Activated CD4-positive, alpha-beta T cell treated with anti-CD3 and anti-CD28 coated beads for 4 hours (primary cell): ENCODE data around the gene CHPT1.
"Not testable (repeated sequence)": the region's sequence is repeated elsewhere in the genome, so short reads cannot be mapped to it uniquely, and the experiment has no call there.

Experiments used
- DNase-seq, 2 donors: peaks; one replicate each; pipeline ENCODE4 v3.0.0-alpha.2; 2020

Gene CHPT1

GRCh38 chr12:101697197-101697929, at the start of gene CHPT1:
Gene CHPT1, plus strand, starts transcription at chr12:101697640. Its CDS starts 222 bp downstream, at chr12:101697862.
- DNase-seq = peak; percentile 48 to 62

DNA sequence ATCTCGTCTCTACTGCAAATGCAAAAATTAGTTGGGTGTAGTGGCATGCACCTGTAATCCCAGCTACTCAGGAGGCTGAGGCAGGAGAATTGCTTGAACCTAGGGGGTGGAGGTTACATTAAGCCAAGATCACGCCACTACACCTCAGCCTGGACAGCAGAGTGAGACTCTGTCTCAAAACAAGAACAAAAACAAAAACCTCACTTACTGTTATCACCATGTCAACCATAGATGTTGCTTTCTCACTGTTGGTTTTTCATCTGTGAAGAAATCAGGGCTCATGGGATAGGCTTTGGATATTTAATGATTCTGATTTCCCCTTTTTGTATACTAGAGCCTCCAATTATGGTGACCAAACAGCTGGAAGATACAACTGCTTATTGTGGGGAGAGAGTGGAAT, 49.7 kb upstream of the CHPT1 start:
- no peak for DNase-seq

- no peak for DNase-seq
Observed at GRCh38 chr12:101648195-101648594, 49.2 kb upstream of the CHPT1 start.

- DNase-seq = no peak
Observed at GRCh38 chr12:101650346-101651117, 46.9 kb upstream of the CHPT1 start.

DNA sequence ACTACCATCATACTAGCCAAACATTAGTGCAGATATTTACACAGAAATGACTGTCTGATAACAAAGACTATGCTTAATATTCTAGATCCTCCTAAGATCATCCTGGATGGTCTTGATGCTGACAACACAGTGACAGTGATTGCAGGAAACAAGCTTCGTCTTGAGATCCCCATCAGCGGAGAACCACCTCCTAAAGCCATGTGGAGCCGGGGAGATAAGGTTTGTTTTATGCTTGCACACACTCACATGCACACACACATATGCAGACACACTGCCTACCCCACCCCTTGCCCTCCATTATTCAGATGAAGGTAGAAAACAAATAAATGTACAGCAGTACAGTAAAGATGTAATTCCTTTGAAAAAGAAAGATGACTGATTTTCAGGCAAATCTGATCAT, 44.4 kb upstream of the CHPT1 start:
- no peak for DNase-seq

- DNase-seq = no peak
Observed at GRCh38 chr12:101653503-101653902, 43.9 kb upstream of the CHPT1 start.

DNA sequence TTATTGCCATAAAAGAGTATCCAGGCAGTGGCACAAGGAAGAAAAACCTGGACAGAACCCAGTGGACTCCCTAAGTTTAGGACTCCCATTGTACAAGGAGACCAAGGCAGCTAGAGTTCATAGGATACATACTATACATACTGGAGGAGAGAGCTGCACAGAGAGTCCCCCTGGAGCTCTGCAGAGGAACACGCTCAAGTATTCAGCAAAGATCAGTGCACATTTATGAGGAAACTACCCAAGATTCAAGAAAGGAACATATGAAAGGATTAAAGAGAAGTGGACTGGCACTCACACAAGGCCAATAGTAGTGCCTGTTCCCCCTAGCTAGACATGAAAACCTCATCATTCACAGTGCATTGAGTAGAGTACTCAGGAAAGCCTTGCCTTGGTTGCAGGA, 43.0 kb upstream of the CHPT1 start:
- DNase-seq = no peak

DNA sequence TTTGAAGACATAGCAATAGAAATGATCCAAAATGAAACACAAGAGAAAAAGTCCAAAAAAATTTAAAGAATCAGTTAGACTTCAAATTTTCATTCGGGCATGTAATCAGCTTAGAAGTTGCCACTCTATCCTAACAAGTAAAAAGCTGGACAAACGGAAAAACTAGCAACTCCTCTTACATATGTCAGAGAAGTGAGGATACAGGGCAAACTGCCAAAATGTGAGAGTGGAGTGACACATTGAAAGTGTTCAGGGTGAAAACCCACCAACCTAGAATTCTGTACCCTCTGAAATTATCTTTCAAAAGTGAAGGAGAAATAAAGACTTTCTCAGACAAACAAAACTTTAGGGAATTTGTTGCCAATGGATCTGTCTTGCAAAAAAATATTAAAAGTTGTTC, 42.0 kb upstream of the CHPT1 start:
- DNase-seq = no peak

- DNase-seq = not testable (repeated sequence)
Observed at GRCh38 chr12:101660662-101661061, 36.8 kb upstream of the CHPT1 start.

GRCh38 chr12:101663298-101663697, 34.1 kb upstream of the CHPT1 start:
- DNase-seq = no peak

DNA sequence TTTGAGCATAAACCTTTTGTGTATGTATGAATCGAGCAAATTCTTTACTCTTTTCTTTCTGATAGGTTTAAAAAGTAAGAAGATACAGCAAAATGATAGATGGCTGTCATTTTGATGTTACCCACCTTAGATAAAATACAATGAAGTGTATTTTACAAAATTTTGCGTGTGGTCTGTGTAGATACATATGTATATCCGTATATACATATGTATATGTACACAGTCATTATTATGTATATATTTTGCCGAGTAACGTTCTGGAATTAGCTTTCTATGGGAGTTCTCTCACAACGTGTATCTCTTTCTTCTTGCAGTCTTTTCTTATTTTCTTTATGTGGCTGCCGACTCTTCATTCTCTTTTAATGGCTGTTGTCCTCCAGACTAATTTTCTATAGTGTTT, 32.4 kb upstream of the CHPT1 start:
- no peak for DNase-seq

DNA sequence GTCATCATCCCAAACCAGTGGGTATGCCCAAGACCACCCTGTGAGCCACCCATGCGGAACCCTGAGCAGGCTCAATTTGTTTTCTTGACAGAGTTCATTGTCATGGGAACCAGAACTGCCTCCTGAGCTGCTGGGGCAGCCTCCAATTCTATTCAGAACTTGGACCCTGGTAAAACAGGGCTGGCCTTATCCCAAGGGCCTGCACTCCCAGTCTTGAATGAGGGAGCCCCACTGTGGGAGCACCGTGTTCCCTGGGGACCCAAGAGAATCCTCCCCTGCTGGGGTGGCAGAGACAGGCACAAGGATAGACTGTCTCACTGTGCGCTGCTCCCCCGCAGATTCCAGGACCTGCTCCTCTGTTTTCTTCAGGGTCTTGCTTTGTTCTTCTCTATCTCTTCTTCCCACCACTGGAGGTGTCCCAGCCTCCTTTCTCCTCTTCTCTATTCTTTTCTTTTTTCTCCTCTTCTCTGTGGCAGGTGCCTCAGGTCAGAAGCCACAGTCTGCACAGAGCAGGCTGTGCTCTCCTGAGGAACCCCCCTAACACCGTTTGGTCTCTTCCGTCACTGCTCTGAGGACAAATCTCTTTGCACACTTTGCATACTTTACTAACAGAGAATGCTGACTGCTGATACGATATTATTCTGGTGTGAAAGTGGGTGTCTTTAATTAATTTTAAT, 31.2 kb upstream of the CHPT1 start:
- DNase-seq = no peak

- DNase-seq = no peak
Observed at GRCh38 chr12:101667591-101667990, 29.8 kb upstream of the CHPT1 start.

DNA sequence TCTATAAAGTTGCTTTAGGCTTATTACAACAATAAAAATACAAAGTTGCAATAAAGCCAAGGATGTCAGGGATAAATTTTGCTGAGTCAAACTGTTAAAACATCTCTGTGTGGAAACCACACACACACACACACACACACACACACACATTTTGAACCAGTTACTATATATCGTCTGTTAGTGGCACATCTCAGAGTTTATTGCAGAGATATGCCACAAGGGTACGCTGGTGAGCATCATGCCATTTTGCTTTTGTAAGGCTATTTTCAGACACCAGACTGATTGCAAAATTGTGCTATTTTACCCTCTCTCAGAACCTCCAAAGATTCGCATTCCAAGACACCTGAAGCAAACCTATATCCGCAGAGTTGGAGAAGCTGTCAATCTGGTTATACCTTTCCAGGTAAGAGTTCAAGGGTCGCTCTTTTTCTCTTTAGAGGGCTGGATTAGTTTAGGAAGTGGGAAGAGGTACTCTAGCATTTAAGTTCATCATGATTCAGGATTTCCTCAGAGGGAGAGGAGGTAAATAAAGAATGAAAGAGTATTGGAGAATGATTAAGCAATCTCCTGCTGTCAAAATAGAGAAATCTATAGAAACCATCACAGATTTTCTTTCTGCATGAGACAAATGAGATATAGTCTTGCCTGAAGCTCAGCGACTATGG, 27.3 kb upstream of the CHPT1 start:
- DNase-seq = peak; percentile 1 to 10

- DNase-seq = peak; percentile 2 to 3
Observed at GRCh38 chr12:101671157-101671791, 26.2 kb upstream of the CHPT1 start.

DNA sequence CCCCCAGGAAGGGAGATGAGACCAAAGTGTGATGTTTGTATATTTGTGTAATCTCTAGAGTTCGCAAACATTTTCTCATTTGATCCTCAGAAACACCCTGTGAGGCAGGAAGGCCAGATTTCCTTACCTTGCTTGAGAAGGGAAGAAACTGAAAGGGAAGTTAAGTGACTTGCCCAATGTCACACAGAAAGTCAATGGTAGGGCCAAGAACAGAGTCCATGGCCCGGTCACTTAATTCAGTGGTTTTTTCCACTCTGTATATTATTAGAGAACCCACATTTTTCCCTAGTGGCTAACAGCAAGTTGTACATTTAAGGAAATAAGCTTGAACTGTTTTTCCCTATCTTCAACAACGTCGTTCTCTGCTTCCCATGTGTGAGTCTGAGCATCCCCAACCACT, 25.6 kb upstream of the CHPT1 start:
- no peak for DNase-seq

DNA sequence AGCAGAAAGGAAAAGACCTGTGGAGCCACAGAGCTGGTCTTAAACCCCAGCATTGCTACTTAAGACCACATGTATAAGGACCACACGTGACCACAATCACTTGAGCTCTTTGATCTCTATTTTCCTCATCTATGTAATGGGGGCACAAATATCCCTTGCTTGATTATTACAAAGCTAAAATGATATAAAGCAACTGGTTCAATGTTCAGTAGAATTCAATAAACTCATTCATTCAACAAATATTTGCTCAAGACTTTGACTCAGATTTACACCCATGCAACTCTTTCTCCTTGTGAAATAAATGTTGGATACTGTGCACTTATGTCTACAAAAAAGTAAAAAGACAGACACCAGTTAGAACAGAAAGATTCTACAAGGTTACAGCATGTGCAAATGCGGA, 21.9 kb upstream of the CHPT1 start:
- DNase-seq = no peak

GRCh38 chr12:101676497-101676896, 20.9 kb upstream of the CHPT1 start:
- DNase-seq = not testable (repeated sequence)

GRCh38 chr12:101678081-101678480, 19.4 kb upstream of the CHPT1 start:
- DNase-seq = no peak

DNA sequence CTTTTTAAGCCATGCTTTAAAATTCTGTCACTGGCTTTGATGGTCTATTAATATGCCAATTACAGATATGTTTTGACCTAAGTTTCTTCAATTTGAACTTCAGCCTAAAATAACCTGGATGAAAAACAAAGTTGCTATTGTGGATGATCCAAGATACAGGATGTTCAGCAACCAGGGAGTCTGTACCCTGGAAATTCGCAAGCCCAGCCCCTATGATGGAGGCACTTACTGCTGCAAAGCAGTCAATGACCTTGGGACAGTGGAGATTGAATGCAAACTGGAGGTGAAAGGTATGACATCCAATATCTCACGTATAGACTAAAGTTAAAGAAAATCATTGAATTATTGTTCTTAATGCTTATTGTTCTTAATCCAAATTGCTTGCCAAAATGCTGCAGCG, 17.2 kb upstream of the CHPT1 start:
- no peak for DNase-seq

- no peak for DNase-seq
Observed at GRCh38 chr12:101680647-101681046, 16.8 kb upstream of the CHPT1 start.

- DNase-seq = not testable (repeated sequence)
Observed at GRCh38 chr12:101681627-101682026, 15.8 kb upstream of the CHPT1 start.

DNA sequence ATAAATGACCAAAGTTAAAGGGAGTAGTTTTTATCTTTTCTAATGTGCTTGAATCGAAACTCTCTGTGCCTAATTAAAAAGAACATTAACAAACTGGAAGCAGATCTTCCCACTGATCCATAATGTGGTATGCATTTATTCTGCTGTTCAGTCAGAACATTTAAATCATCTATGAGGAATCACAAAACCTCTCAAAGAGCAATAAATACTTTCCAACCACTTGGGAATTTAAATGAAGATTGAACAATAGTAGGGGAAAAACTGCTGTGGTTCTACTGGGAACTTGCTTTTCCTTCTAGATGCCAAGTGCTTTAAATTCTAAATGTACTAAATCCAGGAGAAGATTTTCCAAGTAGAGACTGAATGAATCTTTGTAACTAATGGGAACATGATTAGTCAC, 12.3 kb upstream of the CHPT1 start:
- DNase-seq = no peak
